SK-N-MC (cell line): ENCODE measurements around the gene CD19.

Source experiments
- EZH2 ChIP-seq: fragments of 200-600 bp; sonication (generic); IDR thresholded peaks from one replicate; pipeline ENCODE4 v1.6.1; 2017; ENCODE audit warnings: antibody characterized with exemption
- FOXP2 ChIP-seq: optimal IDR thresholded peaks from 2 replicates; pipeline ENCODE3; 2011; ENCODE audit warnings: mild to moderate bottlenecking, moderate library complexity; ENCODE audit not compliant: insufficient read depth; ENCODE audit errors: extremely low read length, control extremely low read depth
- POLR2AphosphoS5 ChIP-seq: IDR thresholded peaks from 2 replicates; pipeline ENCODE4 v1.6.1; 2012; ENCODE audit warnings: mild to moderate bottlenecking, low read depth, low read length, borderline replicate concordance

GRCh38 chr16:28950648-28951409 is 19.1 kb downstream of the CD19 start, which contains the start of gene NFATC2IP:
- peak; percentile 78; the same call in 1 of the 2 replicates for TF ChIP-seq POLR2AphosphoS5
- TF ChIP-seq EZH2, result no peak
- TF ChIP-seq FOXP2, result no peak
